ENCODE results near the gene SLC38A6.

Gene SLC38A6

GRCh38 chr14:60980811-60981632 lies at the start of gene SLC38A6, which contains the start of gene TRMT5:
Gene SLC38A6, plus strand, starts transcription at chr14:60981245. Its CDS starts 33 bp downstream, at chr14:60981278.
Gene TRMT5, minus strand, starts transcription at chr14:60981079. Its CDS starts 106 bp downstream, at chr14:60980973.
- DNase-seq (ENCODE audit: low read depth in 2 of 3, low spot score in 2 of 3): peak; percentile 77 to 88 (median 82)

DNA sequence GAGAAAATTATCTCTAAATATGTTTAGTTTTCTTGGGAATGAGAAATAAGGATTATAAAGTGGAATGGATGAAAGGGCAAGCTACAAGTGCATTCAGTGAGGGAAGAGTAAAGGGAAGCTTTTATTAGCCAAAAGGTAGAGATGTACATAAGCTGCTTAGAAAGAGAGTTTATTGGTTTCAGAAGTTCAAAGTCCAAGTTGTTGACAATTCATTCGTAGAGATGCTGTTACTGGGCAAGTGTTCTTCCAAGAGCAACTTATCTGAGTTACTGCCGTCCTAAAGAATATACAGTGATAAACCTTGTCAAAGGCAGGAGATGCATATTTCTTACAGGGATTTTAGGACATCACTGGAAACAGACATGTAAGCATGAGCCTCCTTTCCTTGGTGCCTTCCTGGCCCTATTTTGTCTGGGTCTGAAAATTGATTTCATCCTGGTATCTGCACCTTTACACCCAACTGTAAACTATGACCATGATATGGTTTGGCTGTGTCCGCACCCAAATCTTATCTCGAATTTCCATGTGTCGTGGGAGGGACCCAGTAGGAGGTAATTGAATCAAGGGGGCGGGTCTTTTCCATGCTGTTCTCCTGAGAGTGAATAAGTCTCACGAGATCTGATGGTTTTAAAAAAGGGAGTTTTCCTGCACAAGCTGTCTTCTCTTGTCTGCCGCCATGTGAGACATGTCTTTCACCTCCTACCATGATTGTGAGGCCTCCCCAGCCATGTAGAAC lies 47.0 kb upstream of the SLC38A6 start:
- DNase-seq (ENCODE audit: low read depth in 2 of 3, low spot score in 2 of 3): no peak

GRCh38 chr14:60935319-60935718 lies 45.7 kb upstream of the SLC38A6 start:
- DNase-seq (ENCODE audit: low read depth in 2 of 3, low spot score in 2 of 3): no peak

- no peak for DNase-seq (ENCODE audit: low read depth in 2 of 3, low spot score in 2 of 3)
Observed at GRCh38 chr14:60943637-60944032, 37.4 kb upstream of the SLC38A6 start.

- no peak for DNase-seq (ENCODE audit: low read depth in 2 of 3, low spot score in 2 of 3)
Observed at GRCh38 chr14:60944204-60944603, 36.8 kb upstream of the SLC38A6 start.

- no peak for DNase-seq (ENCODE audit: low read depth in 2 of 3, low spot score in 2 of 3)
Observed at GRCh38 chr14:60945984-60946383, 35.1 kb upstream of the SLC38A6 start.

- no peak for DNase-seq (ENCODE audit: low read depth in 2 of 3, low spot score in 2 of 3)
Observed at GRCh38 chr14:60946773-60947172, 34.3 kb upstream of the SLC38A6 start.

DNA sequence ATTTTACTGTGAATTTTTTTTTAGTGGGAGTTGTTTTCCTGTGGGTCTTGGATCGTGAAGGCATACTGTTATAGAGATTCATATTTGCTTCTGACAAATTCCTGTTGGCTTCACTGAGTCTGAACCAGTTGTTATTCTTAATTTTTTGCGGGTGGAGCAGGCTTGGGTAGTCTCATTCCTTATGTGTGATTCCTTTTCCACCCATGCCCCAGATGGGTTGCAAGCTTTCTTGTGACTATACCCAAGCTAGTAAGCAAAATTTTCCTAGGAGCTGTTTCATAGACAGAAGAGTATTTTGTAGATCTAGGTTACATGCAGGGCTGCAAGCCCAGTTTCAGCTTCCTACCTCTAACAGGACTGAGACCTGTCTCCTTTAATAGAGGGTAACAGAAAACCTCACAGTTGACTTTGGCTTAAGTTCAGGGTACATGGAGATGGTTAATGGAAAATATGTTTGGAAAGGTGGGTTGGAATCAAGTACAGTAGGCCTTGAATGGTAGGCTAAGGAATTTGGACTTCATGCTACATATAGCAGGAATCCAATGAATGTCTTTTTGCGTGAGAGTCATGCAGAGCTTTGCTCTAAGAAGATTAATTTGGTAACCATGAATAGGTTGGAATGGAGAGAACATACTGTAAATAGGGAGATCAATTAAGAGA lies 29.1 kb upstream of the SLC38A6 start:
- DNase-seq (ENCODE audit: low read depth in 2 of 3, low spot score in 2 of 3): no peak

DNA sequence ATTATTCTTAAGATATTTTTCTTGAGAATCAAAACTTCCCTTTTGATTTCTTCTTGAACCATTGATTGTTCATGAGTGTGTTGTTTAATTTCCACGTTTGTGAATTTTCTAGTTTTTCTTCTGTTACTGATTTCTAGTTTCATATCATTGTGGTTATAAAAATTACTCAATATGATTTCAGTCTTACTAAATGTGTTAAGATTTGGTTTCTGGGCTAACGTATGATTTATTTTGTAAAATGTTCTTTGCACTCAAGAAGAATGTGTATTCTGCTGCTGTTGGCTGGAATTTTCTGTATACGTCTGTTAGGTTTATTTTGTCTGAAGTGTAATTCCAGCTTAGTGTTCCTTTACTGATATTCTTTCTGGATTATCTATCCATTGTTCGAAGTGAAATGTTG lies 24.8 kb upstream of the SLC38A6 start:
- DNase-seq (ENCODE audit: low read depth in 2 of 3, low spot score in 2 of 3): no peak

GRCh38 chr14:60956632-60957031 lies 24.4 kb upstream of the SLC38A6 start:
- no peak for DNase-seq (ENCODE audit: low read depth in 2 of 3, low spot score in 2 of 3)

DNA sequence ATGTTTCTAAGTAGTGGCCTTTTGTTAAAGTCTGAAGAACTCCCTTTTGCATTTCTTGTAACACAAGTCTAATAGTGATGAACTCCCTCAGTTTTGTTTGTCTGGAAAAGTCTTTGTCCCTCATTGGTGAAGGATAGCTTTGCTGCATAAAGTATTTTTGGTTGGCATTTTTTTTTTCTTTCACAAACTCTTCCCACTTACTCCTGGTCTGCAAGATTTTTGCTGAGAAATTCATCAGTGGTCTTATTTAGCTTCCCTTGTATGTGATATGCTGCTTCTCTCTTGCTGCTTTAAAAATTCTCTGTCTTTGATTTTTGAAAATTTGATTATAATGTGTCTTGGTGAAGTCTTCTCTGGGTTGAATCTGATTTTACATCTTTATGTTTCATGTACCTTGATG lies 22.9 kb upstream of the SLC38A6 start:
- no peak for DNase-seq (ENCODE audit: low read depth in 2 of 3, low spot score in 2 of 3)

DNA sequence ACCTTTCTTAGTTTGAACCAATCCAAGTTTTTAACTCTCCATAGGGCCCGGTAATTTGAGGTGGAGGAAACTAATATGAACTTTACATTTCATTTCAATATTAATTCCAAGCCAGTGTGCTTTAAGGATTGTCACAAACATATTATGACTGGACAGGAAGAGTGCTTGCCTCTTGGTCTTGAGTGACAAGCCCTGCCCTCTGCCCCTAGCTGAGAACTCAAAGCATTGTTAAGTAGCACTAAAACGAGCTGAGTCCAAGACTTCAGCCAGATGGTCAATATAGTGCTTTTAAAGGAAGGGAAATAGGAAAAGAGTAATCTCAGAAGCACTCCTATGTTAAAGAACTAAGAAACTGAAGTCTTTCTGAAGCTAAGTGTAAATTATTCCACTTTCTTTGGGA lies 17.3 kb upstream of the SLC38A6 start:
- DNase-seq (ENCODE audit: low read depth in 2 of 3, low spot score in 2 of 3): no peak

- DNase-seq (ENCODE audit: low read depth in 2 of 3, low spot score in 2 of 3): no peak
Observed at GRCh38 chr14:60964904-60965303, 16.1 kb upstream of the SLC38A6 start.

GRCh38 chr14:60965402-60965801 lies 15.6 kb upstream of the SLC38A6 start:
- DNase-seq (ENCODE audit: low read depth in 2 of 3, low spot score in 2 of 3): no peak

GRCh38 chr14:60968099-60968498 lies 12.9 kb upstream of the SLC38A6 start:
- DNase-seq (ENCODE audit: low read depth in 2 of 3, low spot score in 2 of 3): no peak

- no peak for DNase-seq (ENCODE audit: low read depth in 2 of 3, low spot score in 2 of 3)
Observed at GRCh38 chr14:60968671-60969070, 12.4 kb upstream of the SLC38A6 start.

GRCh38 chr14:60970146-60970545 lies 10.9 kb upstream of the SLC38A6 start:
- DNase-seq (ENCODE audit: low read depth in 2 of 3, low spot score in 2 of 3): no peak

DNA sequence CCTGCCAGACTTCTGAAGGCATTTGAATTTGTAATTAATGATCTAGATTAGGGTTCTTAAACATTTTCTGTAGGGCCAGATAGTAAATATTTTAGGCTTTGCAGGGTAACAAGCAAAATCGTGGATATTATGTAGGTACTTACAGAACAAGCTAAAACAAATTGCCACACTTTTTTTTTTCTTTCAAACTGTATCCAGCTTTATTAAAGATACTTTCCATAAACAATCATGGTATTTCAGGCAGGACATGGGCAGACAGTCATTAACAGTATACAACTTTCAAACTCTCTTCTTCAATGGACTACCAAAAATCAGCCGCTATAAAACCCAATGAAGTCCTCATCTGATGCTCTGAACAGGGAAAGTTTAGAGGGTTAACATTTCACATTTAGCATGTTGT lies 9.8 kb upstream of the SLC38A6 start:
- DNase-seq (ENCODE audit: low read depth in 2 of 3, low spot score in 2 of 3): no peak

DNA sequence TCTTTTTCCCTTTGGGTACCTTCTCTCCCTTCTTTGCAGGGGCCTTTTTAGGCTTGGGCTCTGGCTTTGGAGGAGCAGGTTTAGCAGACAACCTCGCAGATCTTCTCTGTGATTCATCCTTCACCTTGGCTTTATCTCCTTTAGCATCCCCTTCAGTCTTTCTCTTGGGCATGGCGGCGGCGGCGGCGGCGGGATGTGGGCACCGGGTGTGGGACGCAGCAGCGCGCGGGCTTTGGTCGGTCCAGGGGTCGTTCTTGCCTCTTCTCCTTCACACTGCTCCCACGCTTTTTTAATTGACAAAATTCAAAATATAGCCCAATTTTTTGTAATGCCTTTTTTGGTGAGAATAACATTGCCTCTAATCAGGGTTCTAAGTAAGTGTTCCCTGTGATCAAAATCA lies 8.8 kb upstream of the SLC38A6 start:
- DNase-seq (ENCODE audit: low read depth in 2 of 3, low spot score in 2 of 3): no peak

- no peak for DNase-seq (ENCODE audit: low read depth in 2 of 3, low spot score in 2 of 3)
Observed at GRCh38 chr14:60973070-60973469, 8.0 kb upstream of the SLC38A6 start.

- no peak for DNase-seq (ENCODE audit: low read depth in 2 of 3, low spot score in 2 of 3)
Observed at GRCh38 chr14:60974090-60974651, 6.9 kb upstream of the SLC38A6 start.

GRCh38 chr14:60975551-60975950 lies 5.5 kb upstream of the SLC38A6 start:
- no peak for DNase-seq (ENCODE audit: low read depth in 2 of 3, low spot score in 2 of 3)
